ENCODE results near the gene CLEC17A.
"Not testable (repeated sequence)": the region's sequence is repeated elsewhere in the genome, so short reads cannot be mapped to it uniquely, and the experiment has no call there.

Gene CLEC17A, protein sequence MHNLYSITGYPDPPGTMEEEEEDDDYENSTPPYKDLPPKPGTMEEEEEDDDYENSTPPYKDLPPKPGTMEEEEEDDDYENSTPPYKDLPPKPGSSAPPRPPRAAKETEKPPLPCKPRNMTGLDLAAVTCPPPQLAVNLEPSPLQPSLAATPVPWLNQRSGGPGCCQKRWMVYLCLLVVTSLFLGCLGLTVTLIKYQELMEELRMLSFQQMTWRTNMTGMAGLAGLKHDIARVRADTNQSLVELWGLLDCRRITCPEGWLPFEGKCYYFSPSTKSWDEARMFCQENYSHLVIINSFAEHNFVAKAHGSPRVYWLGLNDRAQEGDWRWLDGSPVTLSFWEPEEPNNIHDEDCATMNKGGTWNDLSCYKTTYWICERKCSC

DNA sequence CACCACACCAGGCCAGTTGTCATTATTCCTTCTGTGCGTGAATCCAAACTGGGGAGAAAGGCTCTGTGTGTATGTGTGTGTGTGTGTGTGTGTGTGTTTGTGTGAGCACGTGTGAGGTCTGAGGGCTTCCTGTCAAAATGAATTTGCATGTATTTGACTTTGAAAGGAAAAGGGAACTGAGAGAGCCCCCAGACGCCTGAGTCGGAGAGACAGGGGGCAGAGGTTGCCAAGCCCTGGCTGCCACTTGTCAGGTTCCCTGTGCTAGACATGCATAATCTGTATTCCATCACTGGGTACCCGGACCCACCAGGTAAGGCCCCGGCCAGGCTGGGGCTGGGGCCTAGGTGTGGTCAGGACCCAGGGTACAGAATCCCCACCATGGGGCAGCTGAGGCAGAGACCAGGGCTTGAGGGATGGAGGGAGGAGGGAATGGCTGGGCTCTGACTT lies at the start of gene CLEC17A:
Gene CLEC17A, plus strand, starts transcription at position 191 of the 447 bp plus-strand sequence. Its CDS starts 77 bp downstream, at position 268.
- DNase-seq (ENCODE audit: low spot score) = no peak
- FAIRE-seq = no peak

DNA sequence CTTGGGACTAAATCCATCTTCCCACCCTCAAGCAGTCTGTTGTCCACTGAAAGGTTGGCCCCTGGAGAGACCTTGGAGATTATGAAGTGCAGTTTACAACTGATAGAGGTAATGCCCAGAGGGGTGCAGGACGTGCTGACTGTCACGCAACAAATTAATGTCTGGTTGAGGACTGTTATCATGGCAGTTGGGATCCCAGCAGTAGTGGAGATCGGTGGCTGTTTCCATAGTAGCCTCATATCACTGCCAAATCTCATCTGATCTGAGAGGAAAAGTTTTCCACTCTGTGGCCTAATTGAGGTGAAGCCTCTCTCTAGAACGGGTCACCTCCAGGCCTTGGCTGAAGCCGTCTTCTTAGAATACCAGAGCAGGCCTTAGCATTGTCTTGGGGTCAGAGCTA lies 49.4 kb upstream of the CLEC17A start:
- no peak for FAIRE-seq
- no peak for DNase-seq (ENCODE audit: low spot score)

DNA sequence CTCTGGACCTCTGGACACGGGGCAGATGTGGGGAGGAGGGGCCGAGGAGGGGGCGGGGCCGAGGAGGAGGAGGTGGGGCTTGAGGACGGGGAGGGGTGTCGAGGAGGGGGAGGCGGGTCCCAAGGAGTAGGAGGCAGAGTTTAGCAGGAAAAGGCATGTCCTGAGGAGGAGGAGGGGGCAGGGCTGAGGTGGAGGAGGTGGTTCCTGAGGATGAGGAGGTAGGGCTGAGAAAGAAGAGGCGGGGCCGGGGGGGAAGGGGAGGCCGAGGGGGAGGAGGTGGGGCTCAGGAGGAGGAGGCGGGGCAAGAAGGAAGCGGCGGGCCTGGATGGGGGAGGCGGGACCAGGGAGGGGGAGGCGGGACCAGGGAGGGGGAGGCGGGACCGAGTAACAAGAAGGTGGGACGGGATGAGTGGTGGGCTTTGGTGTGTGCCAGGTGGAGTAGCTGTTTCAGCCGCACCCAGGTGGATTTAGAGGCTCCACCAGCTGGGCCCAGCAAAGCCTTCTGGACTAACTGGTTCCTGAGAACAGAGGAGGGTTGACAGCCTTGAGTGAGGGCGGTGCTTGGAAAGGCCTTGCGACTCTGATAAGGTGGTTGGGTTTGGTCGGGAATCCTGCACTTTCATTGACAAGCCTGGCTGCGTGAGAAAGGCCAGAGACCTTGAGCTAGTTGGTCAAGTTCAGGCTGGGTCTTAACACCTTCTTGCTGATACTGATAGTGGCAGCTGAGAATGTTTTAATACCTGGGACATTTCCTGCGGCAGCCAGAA lies 45.8 kb upstream of the CLEC17A start:
- DNase-seq (ENCODE audit: low spot score) = no peak
- no peak for FAIRE-seq

DNA sequence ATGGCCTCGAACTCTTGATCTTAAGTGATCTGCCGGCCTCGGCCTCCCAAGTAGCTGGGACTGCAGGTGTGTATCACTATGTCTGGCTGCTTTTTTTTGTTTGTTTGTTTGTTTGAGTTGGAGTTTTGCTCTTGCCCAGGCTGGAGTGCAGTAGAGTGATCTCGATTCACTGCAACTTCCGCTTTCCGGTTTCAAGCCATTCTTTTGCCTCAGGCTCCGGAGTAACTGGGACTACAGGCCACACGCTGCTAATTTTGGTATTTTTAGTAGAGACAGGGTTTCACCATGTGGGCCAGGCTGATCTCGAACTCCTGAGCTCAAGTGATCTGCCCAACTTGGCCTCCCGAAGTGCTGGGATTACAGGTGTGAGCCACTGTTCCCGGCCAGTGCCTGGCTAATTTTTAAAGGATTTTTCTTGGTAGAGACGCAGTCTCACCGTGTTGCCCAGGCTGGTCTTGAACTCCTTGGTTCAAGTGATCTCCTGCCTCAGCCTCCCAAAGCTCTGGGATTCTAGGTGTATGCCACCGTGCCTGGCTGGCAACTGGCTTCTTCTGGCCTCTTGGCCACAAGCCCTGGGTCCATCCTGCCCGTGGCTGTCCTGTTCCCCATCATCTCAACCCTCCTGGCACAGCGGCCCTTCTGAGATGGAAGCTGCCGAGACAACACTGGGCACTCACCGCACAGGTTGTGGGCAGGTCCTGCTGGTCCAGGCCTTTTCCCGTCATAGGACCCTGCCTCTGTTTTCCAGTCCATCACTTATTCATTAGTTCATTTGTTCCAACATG lies 42.0 kb upstream of the CLEC17A start:
- no peak for FAIRE-seq
- DNase-seq (ENCODE audit: low spot score) = no peak

DNA sequence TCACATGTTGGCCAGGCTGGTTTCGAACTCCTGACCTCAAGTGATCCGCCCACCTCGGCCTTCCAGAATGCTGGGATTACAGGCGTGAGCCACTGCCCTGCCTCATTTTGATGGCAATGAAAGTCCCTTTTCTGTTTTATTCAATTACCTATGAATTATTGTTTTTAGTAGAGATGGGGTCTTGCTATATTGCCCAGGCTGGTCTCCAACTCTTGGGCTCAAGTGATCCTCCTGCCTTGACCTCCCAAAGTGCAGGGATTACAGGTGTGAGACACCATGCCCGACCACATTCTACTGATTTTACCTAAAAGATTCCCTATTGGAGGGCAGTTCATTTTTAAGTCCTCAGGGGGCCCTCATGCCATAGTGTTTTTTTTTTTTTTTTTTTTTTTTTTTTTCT lies 40.9 kb upstream of the CLEC17A start:
- not testable (repeated sequence) for FAIRE-seq; DNase-seq (ENCODE audit: low spot score)

DNA sequence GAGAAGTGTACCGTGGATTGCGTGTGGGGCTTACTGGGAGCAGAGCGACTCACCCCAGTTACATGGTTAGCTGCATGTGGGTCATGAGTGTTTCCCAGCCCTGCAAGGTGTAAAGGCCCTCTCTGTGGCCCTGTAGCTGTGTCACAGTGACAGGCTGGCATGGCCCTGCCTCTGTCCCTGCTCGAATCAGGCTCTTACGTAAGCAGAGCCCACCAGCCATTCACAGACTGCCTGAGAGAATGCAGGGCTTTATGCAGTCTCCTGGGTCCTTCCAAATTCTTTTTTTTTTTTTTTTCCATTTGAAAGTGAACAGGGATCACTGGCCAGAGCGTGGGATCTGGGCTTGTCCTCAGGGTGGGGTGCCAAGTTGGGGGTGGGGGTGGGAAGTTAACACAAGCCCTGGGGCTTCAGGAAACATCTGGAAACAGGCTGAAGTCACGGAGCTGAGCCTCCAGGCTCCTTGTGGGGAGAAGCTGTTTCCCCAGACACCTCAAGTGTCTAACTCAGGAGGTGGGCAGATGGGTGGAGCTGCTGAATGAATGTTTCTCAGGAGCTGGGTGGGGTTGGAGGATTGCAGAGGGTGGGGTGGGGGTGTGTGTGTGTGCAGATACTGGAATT lies 40.1 kb upstream of the CLEC17A start:
- FAIRE-seq (no peak), DNase-seq (ENCODE audit: low spot score) (no peak)

DNA sequence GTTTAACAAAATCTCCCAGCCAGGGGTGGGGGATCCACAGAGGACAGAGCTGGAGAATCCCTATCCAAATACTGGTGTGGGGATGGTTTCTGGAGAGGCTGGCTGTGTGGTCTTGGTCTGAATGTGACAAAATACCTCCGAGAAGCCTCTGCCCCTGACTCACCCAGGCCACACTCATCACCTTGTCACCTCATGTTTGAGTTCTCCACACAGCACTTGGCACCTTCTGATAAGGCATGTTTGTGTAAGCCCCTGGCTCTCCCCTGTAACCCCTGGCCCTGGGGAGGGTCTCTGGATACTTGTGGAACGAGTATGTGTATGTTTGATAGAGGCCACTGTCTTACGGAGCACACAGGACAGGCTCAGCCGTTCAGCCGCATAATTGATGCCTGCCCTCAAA lies 38.8 kb upstream of the CLEC17A start:
- peak; percentile 39 for DNase-seq (ENCODE audit: low spot score)
- FAIRE-seq = no peak

DNA sequence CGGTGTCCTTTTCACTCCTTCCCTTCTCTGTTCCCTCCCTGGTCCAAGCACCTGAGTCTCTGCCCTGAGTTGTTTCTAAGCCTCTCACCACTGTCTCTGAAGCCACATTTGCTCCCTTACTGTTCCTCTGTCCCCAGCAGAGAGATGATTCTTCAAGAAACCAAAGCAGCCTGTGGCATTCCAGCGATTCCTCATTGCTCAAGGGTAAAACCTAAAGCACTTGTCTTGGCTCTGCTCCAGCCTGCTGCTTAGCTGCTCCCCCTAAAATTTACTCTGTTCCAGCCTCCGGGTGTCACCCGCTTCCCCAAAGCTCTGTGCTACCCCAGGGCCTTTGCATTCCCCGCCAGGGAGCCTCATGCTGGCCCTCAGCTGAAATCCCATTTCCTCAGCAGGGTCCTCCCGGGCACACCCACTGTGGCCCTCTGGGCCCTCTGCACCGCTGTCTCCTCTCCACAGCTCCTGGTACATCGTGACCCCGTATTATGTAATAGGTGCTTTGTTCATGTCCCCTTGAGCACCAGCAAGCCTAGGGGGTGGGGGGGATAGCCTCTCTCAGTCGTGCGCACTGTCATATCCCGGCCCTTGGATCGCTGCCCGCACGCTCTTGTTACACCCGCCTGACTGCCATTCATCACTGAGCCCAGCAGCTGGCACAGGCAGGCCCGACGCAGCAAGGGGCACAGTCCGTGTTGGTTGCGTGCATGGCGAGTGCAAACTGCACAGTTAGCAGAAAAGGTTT lies 37.7 kb upstream of the CLEC17A start:
- FAIRE-seq = no peak
- DNase-seq (ENCODE audit: low spot score) = peak; percentile 33

DNA sequence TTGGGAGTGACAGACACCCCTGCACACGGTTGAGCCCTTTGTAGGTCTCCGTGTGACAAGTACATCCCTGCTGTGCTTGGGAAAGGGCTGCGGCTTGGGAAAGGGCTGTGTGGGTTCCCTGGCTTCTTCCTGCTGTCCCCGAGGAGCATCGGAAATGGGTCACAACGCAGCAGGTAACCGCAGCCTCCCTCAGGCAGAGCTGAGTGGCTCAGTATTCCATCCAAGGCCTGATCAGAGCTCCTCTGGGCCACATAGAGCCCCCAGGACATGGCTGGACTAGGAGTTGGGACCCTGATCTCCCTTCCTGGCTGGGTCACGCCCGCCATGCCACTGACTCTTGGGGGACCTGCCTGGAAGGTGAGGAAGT lies 37.2 kb upstream of the CLEC17A start:
- DNase-seq (ENCODE audit: low spot score) = no peak
- no peak for FAIRE-seq

DNA sequence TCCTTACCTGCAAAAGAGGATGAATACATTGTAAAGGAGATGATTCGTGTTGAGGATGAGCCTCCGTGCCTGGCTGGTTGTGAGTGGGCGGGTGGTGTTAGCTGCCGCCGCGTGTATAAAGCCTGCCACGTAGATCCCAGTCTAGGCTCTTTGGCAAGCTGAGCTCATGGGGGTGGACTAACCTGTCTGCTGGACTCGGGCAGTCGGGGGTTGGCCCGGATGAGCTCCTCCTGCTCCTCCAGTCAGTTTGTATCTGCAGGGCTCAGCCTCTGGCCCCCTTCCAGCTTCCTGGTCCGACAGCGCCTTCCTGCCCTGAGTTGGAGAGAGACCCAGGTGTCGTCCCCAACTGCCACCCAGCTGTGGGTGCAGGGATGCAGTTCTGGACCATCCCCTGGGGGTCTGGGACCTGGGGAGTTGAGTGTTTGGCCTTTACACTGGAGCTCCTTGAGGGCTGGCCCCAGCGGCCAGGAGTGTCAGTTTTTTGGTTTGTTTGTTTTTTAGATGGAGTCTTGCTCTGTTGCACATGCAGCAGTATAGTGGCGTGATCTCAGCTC lies 32.6 kb upstream of the CLEC17A start:
- DNase-seq (ENCODE audit: low spot score) (peak; percentile 46), FAIRE-seq (no peak)

DNA sequence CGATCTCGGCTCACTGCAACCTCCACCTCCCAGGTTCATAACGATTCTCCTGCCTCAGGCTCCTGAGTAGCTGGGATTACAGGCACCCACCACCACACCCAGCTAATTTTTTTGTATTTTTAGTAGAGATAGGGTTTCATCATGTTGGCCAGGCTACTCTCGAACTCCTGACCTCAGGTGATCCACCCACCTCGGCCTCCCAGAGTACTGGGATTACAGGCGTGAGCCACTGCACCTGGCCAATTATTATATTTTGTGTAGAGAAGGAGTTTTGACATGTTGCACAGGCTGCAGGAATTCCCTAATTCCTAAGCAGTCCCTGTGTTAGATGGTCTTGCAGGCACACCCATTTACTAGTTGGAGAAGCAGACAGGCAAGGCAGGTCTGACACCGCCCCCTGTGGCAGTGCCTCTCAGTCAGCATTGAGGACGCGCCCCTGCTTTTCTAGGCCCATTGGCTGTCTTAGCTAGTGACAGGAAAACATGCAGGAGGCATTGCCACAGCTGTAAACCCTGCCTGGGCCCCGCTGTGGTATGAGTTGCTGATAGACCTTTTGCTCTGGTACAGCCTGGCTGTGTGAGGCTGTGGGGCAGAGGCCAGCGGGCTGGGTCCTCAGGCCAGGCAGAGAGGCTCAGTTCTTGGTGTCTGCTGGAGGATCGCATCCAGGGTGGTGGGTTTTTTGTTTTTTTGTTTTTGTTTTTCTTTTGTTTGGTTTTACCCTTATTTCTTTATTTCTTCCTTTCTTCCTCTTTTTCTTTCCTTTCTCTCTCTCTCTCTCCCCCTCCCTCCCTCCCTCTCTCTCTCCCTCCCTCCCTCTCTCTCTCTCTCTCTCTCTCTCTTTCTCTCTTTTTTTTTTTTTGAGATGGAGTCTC lies 31.5 kb upstream of the CLEC17A start:
- not testable (repeated sequence) for FAIRE-seq; DNase-seq (ENCODE audit: low spot score)

DNA sequence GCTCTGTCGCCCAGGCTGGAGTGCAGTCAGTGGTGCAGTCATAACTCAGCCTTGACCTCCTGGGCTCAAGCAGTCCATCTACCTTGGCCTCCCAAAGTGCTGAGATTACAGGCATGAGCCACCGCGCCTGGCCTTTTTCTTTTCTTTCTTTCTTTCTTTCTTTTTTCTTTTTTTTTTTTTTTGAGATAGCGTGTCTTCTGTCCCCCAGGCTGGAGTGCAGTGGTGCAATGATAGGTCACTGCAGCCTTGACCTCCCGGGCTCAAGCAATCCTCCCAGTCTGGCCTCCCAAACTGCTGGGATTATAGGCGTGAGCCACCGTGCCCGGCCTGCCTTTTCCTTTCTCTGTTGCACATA lies 30.9 kb upstream of the CLEC17A start:
- DNase-seq (ENCODE audit: low spot score); FAIRE-seq: not testable (repeated sequence)

DNA sequence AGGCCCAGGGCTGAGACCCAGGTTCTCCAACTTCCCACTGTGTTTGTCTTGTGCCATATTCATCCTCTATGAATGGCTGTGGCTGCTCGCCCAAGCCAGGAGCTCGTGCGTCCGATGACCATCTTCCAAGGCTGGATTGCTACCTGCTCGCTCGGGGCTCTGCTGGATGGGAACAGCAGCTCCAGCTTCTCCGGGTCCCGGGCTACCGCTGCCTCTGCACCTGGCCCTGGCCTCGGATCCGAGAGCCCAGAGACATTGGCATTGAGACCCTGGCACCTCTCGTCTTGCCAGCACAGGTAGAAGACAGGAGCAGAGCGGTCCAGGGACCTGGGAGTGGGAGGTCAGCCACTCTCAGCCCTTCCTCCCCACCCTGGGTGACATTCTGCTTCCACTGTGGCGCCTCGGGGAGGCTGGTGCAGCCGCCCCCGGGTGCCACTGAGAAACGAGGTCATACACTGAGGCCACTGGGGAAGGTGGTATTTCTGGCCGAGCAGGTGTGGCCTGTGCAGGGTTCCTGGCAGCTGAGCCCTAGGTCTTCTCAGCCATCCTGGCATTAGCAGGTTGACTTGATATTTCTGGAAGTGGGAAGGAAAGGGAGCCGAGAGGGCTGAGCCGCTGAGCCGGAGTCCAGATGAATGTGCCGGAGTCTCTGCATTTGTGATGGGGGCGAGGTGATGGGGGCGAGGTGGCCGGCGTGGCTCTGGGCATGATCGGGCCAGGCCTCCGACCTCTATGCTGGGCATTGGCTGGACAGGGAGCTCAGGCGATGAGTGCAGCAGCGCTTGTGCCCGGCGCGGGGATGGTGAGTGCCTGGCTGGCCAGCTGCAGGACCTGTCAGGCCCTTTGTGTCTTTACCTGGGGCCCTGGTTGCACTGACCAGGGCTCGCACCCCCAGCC lies 29.6 kb upstream of the CLEC17A start:
- no peak for FAIRE-seq
- DNase-seq (ENCODE audit: low spot score) = no peak

DNA sequence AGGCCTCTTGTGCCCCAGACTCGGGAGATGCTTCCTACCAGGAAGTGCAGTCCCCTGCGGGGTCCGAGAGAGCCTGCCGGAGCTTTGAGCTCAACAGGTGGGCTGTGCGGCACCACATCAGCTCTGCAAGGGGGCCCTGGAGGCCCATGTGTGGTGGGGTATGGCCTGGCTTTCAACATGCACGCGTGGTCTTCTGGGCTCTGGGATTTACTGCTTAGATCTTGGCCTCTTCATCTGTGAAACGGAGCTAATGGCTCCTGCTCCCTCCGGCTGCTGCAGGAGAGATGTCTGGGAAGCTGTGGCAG lies 29.0 kb upstream of the CLEC17A start:
- DNase-seq (ENCODE audit: low spot score) = no peak
- FAIRE-seq = no peak

DNA sequence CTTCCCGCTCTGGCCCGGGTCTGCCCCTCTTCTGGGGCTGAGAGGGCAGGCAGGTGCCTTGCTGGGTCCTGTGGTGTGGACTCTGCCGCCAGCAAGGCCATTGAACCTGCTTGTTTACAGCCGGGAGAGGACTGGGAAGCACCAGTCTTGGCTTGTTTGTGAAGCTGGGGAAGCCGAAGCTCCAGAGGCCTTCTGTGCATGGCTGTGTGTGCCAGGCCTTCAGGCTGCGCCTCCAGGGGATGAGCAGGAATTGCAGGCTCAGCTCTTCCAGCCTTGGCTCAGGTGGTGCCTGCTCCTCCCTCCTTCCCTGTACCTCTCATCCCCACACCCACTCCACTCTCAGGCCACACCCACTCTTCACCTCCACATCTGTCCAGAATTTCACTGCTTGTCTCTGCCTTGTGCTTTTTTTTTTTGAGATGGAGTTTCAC lies 28.5 kb upstream of the CLEC17A start:
- FAIRE-seq (no peak), DNase-seq (ENCODE audit: low spot score) (no peak)

DNA sequence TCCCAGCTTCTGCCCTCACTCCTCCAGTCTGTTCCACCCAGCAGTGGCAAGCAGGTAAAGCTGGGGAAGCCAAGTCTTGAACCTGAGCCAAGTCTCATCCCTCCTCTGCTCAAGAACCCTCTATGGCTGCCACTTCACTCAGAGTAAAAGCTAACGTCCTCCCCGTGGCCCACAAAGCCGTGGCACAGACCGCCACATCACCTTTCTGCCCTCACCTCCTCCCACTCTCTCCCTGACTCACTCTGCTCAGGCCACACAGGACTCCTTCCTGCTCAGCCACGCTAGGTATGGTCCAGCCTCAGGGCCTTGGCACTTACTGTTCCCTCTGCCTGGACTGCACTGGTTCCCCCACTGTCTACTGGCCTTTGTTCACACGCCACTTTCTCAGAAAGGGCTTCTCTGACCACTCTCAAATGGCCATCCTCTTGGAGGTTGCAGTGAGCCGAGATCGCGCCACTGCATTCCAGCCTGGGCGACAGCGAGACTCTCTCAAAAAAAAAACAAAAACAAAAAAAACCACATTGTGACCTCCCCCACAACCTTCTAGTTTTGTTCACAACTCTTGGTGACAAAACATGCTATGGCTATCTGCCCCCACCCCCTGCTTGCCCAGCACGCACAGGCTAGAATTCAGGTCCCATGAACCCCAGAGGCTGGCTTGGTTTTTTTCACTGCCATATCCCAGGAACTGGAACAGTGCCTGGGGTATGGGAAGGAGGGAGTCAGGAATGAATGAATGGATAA lies 26.8 kb upstream of the CLEC17A start:
- FAIRE-seq = peak; percentile 12

DNA sequence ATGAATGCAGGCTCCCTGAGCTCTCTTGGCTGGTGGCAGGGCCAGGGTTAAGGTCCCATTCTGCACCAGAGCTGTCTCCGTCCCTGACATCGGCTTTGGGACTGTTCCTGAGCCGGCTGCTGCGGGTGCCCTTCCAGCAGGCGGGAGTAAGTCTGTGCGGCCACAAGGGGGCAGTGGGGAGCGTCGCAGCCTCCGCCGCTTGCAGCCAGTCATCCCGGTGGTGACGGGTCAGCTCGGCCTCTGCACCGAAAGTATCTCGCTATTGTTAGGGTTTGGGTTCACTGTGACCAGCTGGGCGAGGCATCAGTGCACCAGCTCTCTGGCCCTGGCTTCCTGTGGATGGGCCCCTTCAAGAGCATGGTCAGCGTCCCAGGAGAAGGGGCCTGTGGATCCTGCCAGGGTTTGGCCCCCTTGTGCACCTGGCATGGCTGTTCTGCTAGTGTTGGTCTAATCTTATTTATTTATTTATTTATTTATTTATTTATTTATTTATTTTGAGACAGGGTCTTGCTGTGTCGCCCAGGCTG lies 26.2 kb upstream of the CLEC17A start:
- FAIRE-seq (no peak), DNase-seq (ENCODE audit: low spot score) (peak; percentile 67)

More for the DNA sequence above, 26.8 kb upstream of the CLEC17A start:
- peak; percentile 63 for DNase-seq (ENCODE audit: low spot score)
